Measurements from ENCODE around the gene MACF1. TPM values are rescaled to one million over a fixed set of nuclear protein-coding genes. Genes with fewer than 3 reads are reported as not detected.

The MACF1 gene
- total and polyA plus RNA-seq, 2 of the 13 experiments (the other 11 are each of a cell fraction or from before 2014, with no cell fraction given) = 36.7 to 65.4 TPM

GRCh38 chr1:39165049-39165448 is 39.4 kb upstream of the MACF1 start (continued):
- TF ChIP-seq RBM39 (IDR thresholded peaks at IDR 0.05; ENCODE audit: low read depth, low read length, poor library complexity, severe bottlenecking) (no peak), KDM4B (CRISPR knock-in tag; IDR thresholded peaks at IDR 0.05) (no peak), GATA4 (IDR thresholded peaks at IDR 0.05; ENCODE audit: borderline replicate concordance, low read depth) (no peak), ZNF331 (CRISPR knock-in tag; IDR thresholded peaks at IDR 0.05) (no peak), KLF12 (CRISPR knock-in tag; IDR thresholded peaks at IDR 0.05; ENCODE audit: borderline replicate concordance) (no peak), ZNF142 (CRISPR knock-in tag; IDR thresholded peaks at IDR 0.05) (no peak), MED8 (CRISPR knock-in tag; IDR thresholded peaks at IDR 0.05; ENCODE audit: insufficient replicate concordance) (no peak)
- TF ChIP-seq, protein P1, sequence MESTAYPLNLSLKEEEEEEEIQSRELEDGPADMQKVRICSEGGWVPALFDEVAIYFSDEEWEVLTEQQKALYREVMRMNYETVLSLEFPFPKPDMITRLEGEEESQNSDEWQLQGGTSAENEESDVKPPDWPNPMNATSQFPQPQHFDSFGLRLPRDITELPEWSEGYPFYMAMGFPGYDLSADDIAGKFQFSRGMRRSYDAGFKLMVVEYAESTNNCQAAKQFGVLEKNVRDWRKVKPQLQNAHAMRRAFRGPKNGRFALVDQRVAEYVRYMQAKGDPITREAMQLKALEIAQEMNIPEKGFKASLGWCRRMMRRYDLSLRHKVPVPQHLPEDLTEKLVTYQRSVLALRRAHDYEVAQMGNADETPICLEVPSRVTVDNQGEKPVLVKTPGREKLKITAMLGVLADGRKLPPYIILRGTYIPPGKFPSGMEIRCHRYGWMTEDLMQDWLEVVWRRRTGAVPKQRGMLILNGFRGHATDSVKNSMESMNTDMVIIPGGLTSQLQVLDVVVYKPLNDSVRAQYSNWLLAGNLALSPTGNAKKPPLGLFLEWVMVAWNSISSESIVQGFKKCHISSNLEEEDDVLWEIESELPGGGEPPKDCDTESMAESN (CRISPR knock-in tag; conservative IDR thresholded peaks at IDR 0.05) = no peak

Measured in HepG2 (cell line).